ENCODE data around the gene LRRC47.
A peak's percentile ranks its signal among the peaks of the same experiment; 100 is the strongest.
"Not testable (repeated sequence)": the region's sequence is repeated elsewhere in the genome, so short reads cannot be mapped to it uniquely, and the experiment has no call there.

Gene LRRC47

GRCh38 chr1:3816331-3817137 lies 20.2 kb upstream of the LRRC47 start:
- no peak for DNase-seq

GRCh38 chr1:3814771-3815561 lies 18.7 kb upstream of the LRRC47 start:
- no peak for DNase-seq

- DNase-seq = no peak
Observed at GRCh38 chr1:3814065-3814464, 17.8 kb upstream of the LRRC47 start.

GRCh38 chr1:3811595-3811911 lies 15.3 kb upstream of the LRRC47 start:
- DNase-seq = no peak

GRCh38 chr1:3810149-3810761 lies 14.0 kb upstream of the LRRC47 start:
- not testable (repeated sequence) for DNase-seq

GRCh38 chr1:3809680-3810079 lies 13.4 kb upstream of the LRRC47 start:
- DNase-seq = no peak

GRCh38 chr1:3807769-3808168 lies 11.5 kb upstream of the LRRC47 start:
- DNase-seq = no peak

GRCh38 chr1:3805038-3805437 lies 8.7 kb upstream of the LRRC47 start:
- no peak for DNase-seq

GRCh38 chr1:3804627-3804944 lies 8.3 kb upstream of the LRRC47 start:
- DNase-seq = not testable (repeated sequence)

GRCh38 chr1:3803905-3804626 lies 7.8 kb upstream of the LRRC47 start:
- DNase-seq = no peak

- DNase-seq = not testable (repeated sequence)
Observed at GRCh38 chr1:3800795-3801194, 4.5 kb upstream of the LRRC47 start.

- DNase-seq = no peak
Observed at GRCh38 chr1:3799976-3800685, 3.8 kb upstream of the LRRC47 start.

GRCh38 chr1:3795453-3796214 lies 664 bp downstream of the LRRC47 start:
- DNase-seq = peak in 1 of 51 donors; percentile 53

GRCh38 chr1:3790952-3791351 lies 5.3 kb downstream of the LRRC47 start:
- no peak for DNase-seq

- DNase-seq = no peak
Observed at GRCh38 chr1:3790500-3790923, 5.8 kb downstream of the LRRC47 start.

- no peak for DNase-seq
Observed at GRCh38 chr1:3789421-3790300, 6.6 kb downstream of the LRRC47 start.

- no peak for DNase-seq
Observed at GRCh38 chr1:3788756-3789420, 7.4 kb downstream of the LRRC47 start.

- DNase-seq = no peak
Observed at GRCh38 chr1:3787745-3788605, 8.3 kb downstream of the LRRC47 start.
